CD14-positive monocyte (primary cell): ENCODE data around the gene MICALL1. TPM values are rescaled to one million over a fixed set of nuclear protein-coding genes. Genes with fewer than 3 reads are reported as not detected.

Source experiments
- DNase-seq, 3 donors: peaks; one replicate each; pipeline ENCODE4 v3.0.0-alpha.2; 2011 to 2022
- H2AFZ ChIP-seq: 2 replicates; pipeline ENCODE4 v1.6.0; 2012; ENCODE audit warnings: mild to moderate bottlenecking, low read depth, low read length, inconsistent platforms; ENCODE audit not compliant: insufficient read depth, poor library complexity, severe bottlenecking
- H3K27ac ChIP-seq, 2 donors: 1 replicate in 1 of 2; 2 replicates in 1 of 2; pipeline ENCODE4 v1.5.1; 2012 to 2013; ENCODE audit warnings: low read length in 2 of 2, control low read depth in 1 of 2, inconsistent platforms in 1 of 2, low read depth in 1 of 2, mild to moderate bottlenecking in 1 of 2
- H3K27me3 ChIP-seq, 2 donors: one replicate each; pipeline versions ENCODE4 v1.6.0 to v1.6.1; 2011 to 2013; ENCODE audit warnings: low read length in 2 of 2; ENCODE audit not compliant: control insufficient read depth in 2 of 2, insufficient read depth in 2 of 2
- H3K36me3 ChIP-seq, 2 donors: replicated peaks in 1 of 2; 1 replicate in 1 of 2; 2 replicates in 1 of 2; pipeline versions ENCODE4 v1.5.1 to v1.6.1; 2012 to 2013; ENCODE audit warnings: low read length in 2 of 2, control low read depth in 1 of 2, inconsistent platforms in 1 of 2, mild to moderate bottlenecking in 1 of 2; ENCODE audit not compliant: insufficient read depth in 2 of 2, control insufficient read depth in 1 of 2
- H3K4me1 ChIP-seq, 2 donors: 1 replicate in 1 of 2; 2 replicates in 1 of 2; pipeline versions ENCODE4 v1.5.1 to v1.6.1; 2012 to 2013; ENCODE audit warnings: low read length in 2 of 2, control low read depth in 1 of 2, inconsistent platforms in 1 of 2, mild to moderate bottlenecking in 1 of 2, moderate library complexity in 1 of 2; ENCODE audit not compliant: insufficient read depth in 2 of 2, control insufficient read depth in 1 of 2
- H3K4me2 ChIP-seq: replicated peaks from 2 replicates; pipeline ENCODE3; 2012; ENCODE audit warnings: low read length, moderate library complexity, mild to moderate bottlenecking; ENCODE audit not compliant: poor library complexity, severe bottlenecking; ENCODE audit errors: extremely low read depth
- H3K4me3 ChIP-seq, 3 experiments: fragments of 200-600 bp in 1 of 3; sonication (generic) in 1 of 3; replicated peaks in 1 of 3; 1 replicate in 2 of 3; 2 replicates in 1 of 3; pipeline ENCODE4 v1.5.1; 2011 to 2013; ENCODE audit warnings: low read length in 3 of 3, mild to moderate bottlenecking in 3 of 3, control low read depth in 2 of 3, low read depth in 2 of 3, inconsistent platforms in 1 of 3, moderate library complexity in 1 of 3
- H3K79me2 ChIP-seq: 2 replicates; pipeline ENCODE4 v1.6.0; 2012; ENCODE audit warnings: mild to moderate bottlenecking, control low read depth, inconsistent platforms, low read length, moderate library complexity; ENCODE audit not compliant: insufficient read depth
- H3K9ac ChIP-seq: 2 replicates; pipeline ENCODE4 v1.6.0; 2017; ENCODE audit warnings: low read length, mild to moderate bottlenecking; ENCODE audit not compliant: insufficient read depth, poor library complexity, severe bottlenecking
- H3K9me3 ChIP-seq, 2 donors: replicated peaks in 1 of 2; 1 replicate in 1 of 2; 2 replicates in 1 of 2; pipeline versions ENCODE4 v1.5.1 to v1.6.1; 2012 to 2013; ENCODE audit warnings: low read length in 2 of 2, control low read depth in 1 of 2; ENCODE audit not compliant: control insufficient read depth in 1 of 2, insufficient read depth in 1 of 2
- H4K20me1 ChIP-seq: 2 replicates; pipeline ENCODE4 v1.6.0; 2012; ENCODE audit warnings: mild to moderate bottlenecking, low read length, control low read depth, moderate library complexity; ENCODE audit not compliant: insufficient read depth
- H3K27ac Mint-ChIP-seq, 7 donors: one replicate each; pipeline ENCODE4 v1.8.0; 2020; ENCODE audit warnings: mild to moderate bottlenecking in 7 of 7, mixed read lengths in 7 of 7, moderate library complexity in 6 of 7, inconsistent platforms in 2 of 7
- H3K27me3 Mint-ChIP-seq, 3 donors: one replicate each; pipeline ENCODE4 v1.8.0; 2021 to 2022; ENCODE audit warnings: low read depth in 3 of 3, mild to moderate bottlenecking in 3 of 3, mixed read lengths in 3 of 3, moderate library complexity in 3 of 3, inconsistent platforms in 1 of 3
- H3K36me3 Mint-ChIP-seq, 2 donors: one replicate each; pipeline ENCODE4 v1.8.0; 2020; ENCODE audit warnings: mixed read lengths in 2 of 2, inconsistent platforms in 1 of 2, mild to moderate bottlenecking in 1 of 2
- H3K4me1 Mint-ChIP-seq: one replicate; pipeline ENCODE4 v1.8.0; 2020; ENCODE audit warnings: mild to moderate bottlenecking, mixed read lengths
- H3K4me3 Mint-ChIP-seq, 2 donors: one replicate each; pipeline ENCODE4 v1.8.0; 2020; ENCODE audit warnings: mild to moderate bottlenecking in 2 of 2, mixed read lengths in 2 of 2, moderate library complexity in 1 of 2
- H3K9me3 Mint-ChIP-seq, 7 donors: one replicate each; pipeline ENCODE4 v1.8.0; 2020 to 2022; ENCODE audit warnings: mixed read lengths in 7 of 7, mild to moderate bottlenecking in 6 of 7, moderate library complexity in 6 of 7, inconsistent platforms in 2 of 7
- WGBS: methylation state at CpG from one replicate; pipeline ENCODE4 v1.1.5; 2013; ENCODE audit warnings: missing lambda C conversion rate; ENCODE audit not compliant: insufficient coverage; 5-methylcytosine and 5-hydroxymethylcytosine counted together
- intact Hi-C, 2 donors: fragments of 100-400 bp; cut with micrococcal nuclease; formaldehyde crosslinking; loops; one replicate each; pipeline versions ENCODE4 v1.15.0 to v1.15.1; 2023
- polyA plus RNA-seq, 3 donors: library from polyadenylated mRNA; depleted of rRNA in 1 of 3; unstranded in 2 of 3; stranded (reverse) in 1 of 3; fragments of 300-500 nt in 2 of 3; fragments of >200 nt in 1 of 3; fragmentation: Illumina TruSeq in 2 of 3; gene quantifications; 1 replicate in 2 of 3; 2 replicates in 1 of 3; pipeline ENCODE4 v1.2.3, GENCODE V29; 2012 to 2021
- TF ChIP-seq, protein P1 (sequence below): fragments of 200-600 bp; IDR thresholded peaks from one replicate; pipeline ENCODE4 v1.8.0; 2022; ENCODE audit warnings: antibody characterized with exemption, mild to moderate bottlenecking

The MICALL1 gene
- polyA plus RNA-seq, 3 donors, result 0.51 to 7.0 (median 1.3) TPM

- H2AFZ ChIP-seq, result peak overlapping the region; percentile 97
- Mint-ChIP-seq H3K36me3 (peaks cover 18 to 19% of the 10 kb centered on the region in 2 donors), H3K9me3 (peaks cover 0 to 2% (median 0%) of the 10 kb centered on the region in 7 donors), H3K4me3 (peak overlapping the region; percentile 94 to 100), H3K27me3 (peaks cover 18 to 24% (median 21%) of the 10 kb centered on the region in 3 donors), H3K4me1 (peaks cover 26% of the 10 kb centered on the region), H3K27ac (peak overlapping the region in 6 of 7 donors; percentile 32 to 99 (median 83))
- WGBS, result 0% methylated on average over 2 of the region's 13 CpGs
- intact Hi-C loops, result loop anchor here (5.0 to 10.0 kb wide), 2 partner anchors 46 to 372 kb away; partner anchors contain the start of gene MICALL1 (in 1 of the 2)
- peaks cover 15 to 17% of the 10 kb centered on the region in 2 donors for H3K36me3 ChIP-seq
- H3K4me3 ChIP-seq, result peak overlapping the region; percentile 63 to 100 (median 95)
- no peaks in the 10 kb centered on the region for H4K20me1 ChIP-seq
- peaks cover 22 to 23% of the 10 kb centered on the region in 2 donors for H3K4me1 ChIP-seq
- peaks cover 9 to 14% of the 10 kb centered on the region in 2 donors for H3K27me3 ChIP-seq
- TF ChIP-seq, protein P1, sequence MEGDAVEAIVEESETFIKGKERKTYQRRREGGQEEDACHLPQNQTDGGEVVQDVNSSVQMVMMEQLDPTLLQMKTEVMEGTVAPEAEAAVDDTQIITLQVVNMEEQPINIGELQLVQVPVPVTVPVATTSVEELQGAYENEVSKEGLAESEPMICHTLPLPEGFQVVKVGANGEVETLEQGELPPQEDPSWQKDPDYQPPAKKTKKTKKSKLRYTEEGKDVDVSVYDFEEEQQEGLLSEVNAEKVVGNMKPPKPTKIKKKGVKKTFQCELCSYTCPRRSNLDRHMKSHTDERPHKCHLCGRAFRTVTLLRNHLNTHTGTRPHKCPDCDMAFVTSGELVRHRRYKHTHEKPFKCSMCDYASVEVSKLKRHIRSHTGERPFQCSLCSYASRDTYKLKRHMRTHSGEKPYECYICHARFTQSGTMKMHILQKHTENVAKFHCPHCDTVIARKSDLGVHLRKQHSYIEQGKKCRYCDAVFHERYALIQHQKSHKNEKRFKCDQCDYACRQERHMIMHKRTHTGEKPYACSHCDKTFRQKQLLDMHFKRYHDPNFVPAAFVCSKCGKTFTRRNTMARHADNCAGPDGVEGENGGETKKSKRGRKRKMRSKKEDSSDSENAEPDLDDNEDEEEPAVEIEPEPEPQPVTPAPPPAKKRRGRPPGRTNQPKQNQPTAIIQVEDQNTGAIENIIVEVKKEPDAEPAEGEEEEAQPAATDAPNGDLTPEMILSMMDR, result no peak
- peak overlapping the region; percentile 91 for H3K4me2 ChIP-seq
- DNase-seq, result no peak
- peak overlapping the region; percentile 91 for H3K9ac ChIP-seq
- H3K79me2 ChIP-seq, result peaks cover 16% of the 10 kb centered on the region
- no peaks in the 10 kb centered on the region for H3K9me3 ChIP-seq
- peak overlapping the region in 1 of 2 donors; percentile 87 for H3K27ac ChIP-seq
Observed at GRCh38 chr22:37953062-37953436, 47.0 kb downstream of the MICALL1 start.

- Mint-ChIP-seq H3K27ac (peak within 1 kb of the TSS; percentile 92 to 99 (median 96)), H3K27me3 (peaks cover 16 to 24% (median 21%) of the 10 kb centered on the region in 3 donors), H3K4me3 (peak within 1 kb of the TSS; percentile 94 to 100), H3K36me3 (peaks cover 22 to 25% of the 10 kb centered on the region in 2 donors), H3K9me3 (peaks cover 0 to 2% (median 0%) of the 10 kb centered on the region in 7 donors), H3K4me1 (peaks cover 26% of the 10 kb centered on the region)
- Histone ChIP-seq H3K36me3 (peaks cover 18 to 23% of the 10 kb centered on the region in 2 donors), H3K9me3 (no peaks in the 10 kb centered on the region), H3K4me2 (peak within 1 kb of the TSS; percentile 91), H3K4me1 (peaks cover 22 to 23% of the 10 kb centered on the region in 2 donors), H3K79me2 (peaks cover 16% of the 10 kb centered on the region), H3K27me3 (peaks cover 9 to 14% of the 10 kb centered on the region in 2 donors), H3K9ac (peak within 1 kb of the TSS; percentile 91), H2AFZ (peak within 1 kb of the TSS; percentile 97), H3K4me3 (peak within 1 kb of the TSS; percentile 63 to 100 (median 95)), H4K20me1 (no peaks in the 10 kb centered on the region), H3K27ac (peak within 1 kb of the TSS; percentile 35 to 87)
- TF ChIP-seq, protein P1, result no peak
- peak; percentile 93 to 99 (median 94) for DNase-seq
- under 1% methylated on average over 49 of the region's 52 CpGs for WGBS
- intact Hi-C loops, result loop anchor here (5.0 to 10.0 kb wide), 2 partner anchors 46 to 371 kb away; partner anchors contain the start of gene MICALL1 (in 1 of the 2)
Observed at GRCh38 chr22:37953437-37954179, 47.5 kb downstream of the MICALL1 start, which contains the start of the genes C22orf23 and POLR2F. Gene C22orf23, minus strand, starts transcription at chr22:37953601. Its CDS starts 452 bp downstream, at chr22:37953149. Gene POLR2F, plus strand, starts transcription at chr22:37953699. Its CDS starts 89 bp downstream, at chr22:37953788.
